HepG2 (cell line): Measurements from ENCODE around the gene TTC21B. TPM values are rescaled to one million over a fixed set of nuclear protein-coding genes. Genes with fewer than 3 reads are reported as not detected.

Source experiments
- ATAC-seq: fragments of 200-7000 bp; cut with Tn5 transposase; 3 replicates; pipeline ENCODE4 v1.9.1; 2020; ENCODE audit warnings: mild to moderate bottlenecking, moderate library complexity
- BruUV-seq: library from RNA; stranded (reverse); fragments of 400-500 nt; replicated peaks from 2 replicates; lab custom pipeline; 2021; lab: Mats Ljungman, UMichigan
- CTCF ChIA-PET: fragments of 300-600 bp; formaldehyde crosslinking; extraction: SDS; loops from one replicate; lab custom pipeline; 2021; ENCODE audit warnings: low total read pairs, inconsistent platforms, low intra/inter-chr PET ratio; lab: Yijun Ruan, JAX
- POLR2A ChIA-PET: fragments of 350-600 bp; sonication (Branson Sonifier 250); formaldehyde crosslinking; loops from one replicate; lab custom pipeline; 2020; ENCODE audit warnings: antibody characterized with exemption, inconsistent platforms; lab: Yijun Ruan, JAX
- DNase-seq: peaks from one replicate; pipeline ENCODE4 v3.0.0-alpha.2; 2015; ENCODE audit warnings: low spot score
- FAIRE-seq: peaks from 3 replicates; lab custom pipeline; 2011; peaks lifted over from hg19 to GRCh38; lab: Jason Lieb, UNC
- H2AFZ ChIP-seq: one replicate; pipeline ENCODE4 v1.6.1; 2011; ENCODE audit warnings: low read length, inconsistent platforms
- H3K27ac ChIP-seq: fragments of 300-600 bp; 3 replicates; pipeline ENCODE4 v1.8.0; 2011; ENCODE audit warnings: mixed run types, mild to moderate bottlenecking, mixed read lengths, low read length, inconsistent platforms; ENCODE audit not compliant: insufficient read depth; ENCODE audit errors: extremely low read length
- H3K27me3 ChIP-seq, 2 experiments: fragments of 200-600 bp in 1 of 2; 2 replicates in 1 of 2; 3 replicates in 1 of 2; pipeline versions ENCODE4 v1.6.0 to v1.8.0; 2011; ENCODE audit warnings: low read length in 2 of 2, mild to moderate bottlenecking in 2 of 2, moderate library complexity in 2 of 2, inconsistent platforms in 1 of 2; ENCODE audit not compliant: insufficient read depth in 2 of 2, control insufficient read depth in 1 of 2
- H3K36me3 ChIP-seq, 2 experiments: fragments of 200-600 bp in 1 of 2; replicated peaks in 1 of 2; 2 replicates in 1 of 2; 3 replicates in 1 of 2; pipeline versions ENCODE4 v1.5.1 to v1.8.0; 2011; ENCODE audit warnings: low read length in 2 of 2, inconsistent platforms in 1 of 2; ENCODE audit not compliant: insufficient read depth in 2 of 2, control insufficient read depth in 1 of 2
- H3K4me1 ChIP-seq: 2 replicates; pipeline ENCODE4 v1.5.1; 2012; ENCODE audit warnings: low read length, inconsistent platforms; ENCODE audit not compliant: insufficient read depth
- H3K4me2 ChIP-seq: 2 replicates; pipeline ENCODE4 v1.6.0; 2011; ENCODE audit warnings: low read depth, low read length, inconsistent platforms
- H3K4me3 ChIP-seq, 3 experiments: fragments of 200-600 bp in 1 of 3; sonication (generic), shearing (Covaris generic) in 1 of 3; replicated peaks in 1 of 3; 2 replicates each; pipeline ENCODE4 v1.5.1; 2011 to 2016; ENCODE audit warnings: low read length in 3 of 3, inconsistent platforms in 2 of 3, low read depth in 2 of 3, mild to moderate bottlenecking in 2 of 3, control low read depth in 1 of 3, mixed read lengths in 1 of 3; ENCODE audit not compliant: insufficient read depth in 1 of 3
- H3K79me2 ChIP-seq: one replicate; pipeline ENCODE4 v1.6.1; 2011; ENCODE audit warnings: low read length, inconsistent platforms; ENCODE audit not compliant: insufficient read depth
- H3K9ac ChIP-seq: 2 replicates; pipeline ENCODE4 v1.6.0; 2011; ENCODE audit warnings: mild to moderate bottlenecking, low read depth, low read length, inconsistent platforms; ENCODE audit not compliant: insufficient read depth
- H3K9me3 ChIP-seq: 2 replicates; pipeline ENCODE4 v1.5.1; 2012; ENCODE audit warnings: mild to moderate bottlenecking, low read length
- H4K20me1 ChIP-seq: 2 replicates; pipeline ENCODE4 v1.6.0; 2011; ENCODE audit warnings: inconsistent platforms, mild to moderate bottlenecking, low read length, moderate library complexity; ENCODE audit not compliant: insufficient read depth
- AGO1 ChIP-seq: fragments of 200-400 bp; formaldehyde crosslinking; IDR thresholded peaks from 2 replicates; pipeline ENCODE4 v1.6.1; 2017; ENCODE audit warnings: mild to moderate bottlenecking, low read depth, low read length, moderate library complexity; ENCODE audit not compliant: poor library complexity, severe bottlenecking
- IKZF1 ChIP-seq: fragments of 450-650 bp; IDR thresholded peaks from 2 replicates; pipeline ENCODE4 v1.7.1; 2016
- MAF1 ChIP-seq: sonication (generic); formaldehyde crosslinking; IDR thresholded peaks from 2 replicates; pipeline ENCODE4 v1.5.0; 2020; ENCODE audit warnings: missing genetic modification reagents, borderline replicate concordance
- TOE1 ChIP-seq: sonication (generic); formaldehyde crosslinking; IDR thresholded peaks from 2 replicates; pipeline ENCODE4 v1.4.0; 2020; ENCODE audit warnings: mild to moderate bottlenecking, missing genetic modification reagents
- WGBS: methylation state at CpG from one replicate; pipeline ENCODE4 v1.1.6; 2017; ENCODE audit warnings: low lambda C conversion rate; 5-methylcytosine and 5-hydroxymethylcytosine counted together
- in situ Hi-C: cut with HindIII; loops from 2 replicates; pipeline ENCODE4 v1.10.0; 2017; ENCODE audit warnings: low pct_unique_long_range_greater_than_20kb; ENCODE audit not compliant: extremely low pct_ligation_motif_present
- intact Hi-C: fragments of 100-400 bp; cut with micrococcal nuclease; formaldehyde crosslinking; loops from one replicate; pipeline ENCODE4 v1.10.0; 2022; ENCODE audit not compliant: unreplicated experiment
- polyA plus RNA-seq, 8 experiments: library from polyadenylated mRNA; depleted of rRNA in 3 of 8; stranded (reverse) in 7 of 8; unstranded in 1 of 8; fragments of >200 nt; fragmentation: Illumina TruSeq in 4 of 8; extraction: Trizol in 4 of 8; gene quantifications; 2 replicates each; pipeline versions ENCODE4 v1.2.1 to v1.2.3, GENCODE V29; 2011 to 2016; ENCODE audit warnings: low read depth in 4 of 8, missing spikeins in 1 of 8, mixed read lengths in 1 of 8; ENCODE audit not compliant: insufficient read depth in 1 of 8
- total RNA-seq, 5 experiments: library from RNA; depleted of rRNA; stranded (reverse); fragments of >200 nt; fragmentation: Illumina TruSeq; extraction: Trizol; gene quantifications; 2 replicates each; pipeline ENCODE4 v1.2.3, GENCODE V29; 2016; ENCODE audit warnings: low read depth in 1 of 5
- TF ChIP-seq, protein P1 (sequence below): sonication (generic); formaldehyde crosslinking; IDR thresholded peaks from 2 replicates; pipeline ENCODE4 v1.4.0; 2020; ENCODE audit warnings: missing genetic modification reagents, borderline replicate concordance

The TTC21B gene
- total and polyA plus RNA-seq, 2 of the 13 experiments (the other 11 are each of a cell fraction or from before 2014, with no cell fraction given): 39.1 to 67.1 TPM

DNA sequence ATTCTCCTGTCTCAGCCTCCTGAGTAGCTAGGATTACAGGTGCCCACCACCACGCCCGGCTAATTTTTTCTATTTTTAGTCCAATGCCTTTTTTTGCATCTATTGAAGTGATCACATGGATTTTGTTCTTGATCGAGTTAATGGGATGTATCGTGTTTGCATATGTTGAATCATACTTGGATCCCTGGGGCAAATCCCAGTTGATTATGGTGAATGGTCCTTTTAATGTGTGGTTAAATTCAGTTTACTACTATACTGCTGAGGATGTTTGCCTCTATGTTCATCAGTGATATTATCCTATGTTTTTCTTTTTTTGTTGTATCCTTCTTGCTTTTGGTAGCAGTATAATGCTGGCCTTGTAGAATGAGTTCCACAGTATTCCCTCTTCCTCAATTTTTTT is 8.2 kb upstream of the TTC21B start:
- no peak overlapping the region for H2AFZ ChIP-seq

GRCh38 chr2:165959371-165959770 is 5.8 kb upstream of the TTC21B start:
- in situ Hi-C loops: no loop called here
- TF ChIP-seq, protein P1, sequence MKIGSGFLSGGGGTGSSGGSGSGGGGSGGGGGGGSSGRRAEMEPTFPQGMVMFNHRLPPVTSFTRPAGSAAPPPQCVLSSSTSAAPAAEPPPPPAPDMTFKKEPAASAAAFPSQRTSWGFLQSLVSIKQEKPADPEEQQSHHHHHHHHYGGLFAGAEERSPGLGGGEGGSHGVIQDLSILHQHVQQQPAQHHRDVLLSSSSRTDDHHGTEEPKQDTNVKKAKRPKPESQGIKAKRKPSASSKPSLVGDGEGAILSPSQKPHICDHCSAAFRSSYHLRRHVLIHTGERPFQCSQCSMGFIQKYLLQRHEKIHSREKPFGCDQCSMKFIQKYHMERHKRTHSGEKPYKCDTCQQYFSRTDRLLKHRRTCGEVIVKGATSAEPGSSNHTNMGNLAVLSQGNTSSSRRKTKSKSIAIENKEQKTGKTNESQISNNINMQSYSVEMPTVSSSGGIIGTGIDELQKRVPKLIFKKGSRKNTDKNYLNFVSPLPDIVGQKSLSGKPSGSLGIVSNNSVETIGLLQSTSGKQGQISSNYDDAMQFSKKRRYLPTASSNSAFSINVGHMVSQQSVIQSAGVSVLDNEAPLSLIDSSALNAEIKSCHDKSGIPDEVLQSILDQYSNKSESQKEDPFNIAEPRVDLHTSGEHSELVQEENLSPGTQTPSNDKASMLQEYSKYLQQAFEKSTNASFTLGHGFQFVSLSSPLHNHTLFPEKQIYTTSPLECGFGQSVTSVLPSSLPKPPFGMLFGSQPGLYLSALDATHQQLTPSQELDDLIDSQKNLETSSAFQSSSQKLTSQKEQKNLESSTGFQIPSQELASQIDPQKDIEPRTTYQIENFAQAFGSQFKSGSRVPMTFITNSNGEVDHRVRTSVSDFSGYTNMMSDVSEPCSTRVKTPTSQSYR (CRISPR knock-in tag): no peak
- TF ChIP-seq MAF1: no peak
- TF ChIP-seq, all 625 proteins: peak for 0
- CTCF ChIA-PET: no interaction called here
- Histone ChIP-seq H3K79me2 (no peaks in the 10 kb centered on the region), H3K36me3 (no peaks in the 10 kb centered on the region), H3K9ac (no peak overlapping the region), H3K4me1 (peaks cover 9% of the 10 kb centered on the region), H4K20me1 (no peaks in the 10 kb centered on the region), H3K27me3 (no peaks in the 10 kb centered on the region), H3K4me2 (no peak overlapping the region), H3K9me3 (no peaks in the 10 kb centered on the region), H3K4me3 (no peak overlapping the region), H3K27ac (no peak overlapping the region), H2AFZ (no peak overlapping the region)
- ATAC-seq (no peak), FAIRE-seq (no peak), DNase-seq (no peak)
- POLR2A ChIA-PET: no interaction called here
- 34% methylated on average over 4 of the region's 4 CpGs for WGBS
- no TSS peak for BruUV-seq
- intact Hi-C loops: no loop called here

More for the DNA sequence above, 8.2 kb upstream of the TTC21B start:
- Histone ChIP-seq H3K36me3 (no peaks in the 10 kb centered on the region), H3K9ac (no peak overlapping the region), H3K4me2 (no peak overlapping the region), H3K9me3 (no peaks in the 10 kb centered on the region), H3K27ac (no peak overlapping the region), H3K27me3 (no peaks in the 10 kb centered on the region), H4K20me1 (no peaks in the 10 kb centered on the region), H3K4me1 (no peaks in the 10 kb centered on the region), H3K4me3 (no peak overlapping the region), H3K79me2 (no peaks in the 10 kb centered on the region)
- in situ Hi-C loops (no loop called here), intact Hi-C loops (no loop called here)
- TF ChIP-seq IKZF1 (no peak), AGO1 (no peak), TOE1 (CRISPR knock-in tag) (no peak)
- POLR2A ChIA-PET: no interaction called here
- FAIRE-seq (no peak), ATAC-seq (no peak), DNase-seq (no peak)
- 69% methylated on average over 4 of the region's 4 CpGs for WGBS
- CTCF ChIA-PET: no interaction called here
- BruUV-seq: no TSS peak
